Measurements from ENCODE around the gene HEPN1.

HEPN1 gene

GRCh38 chr11:124934862-124935547 lies 16.0 kb downstream of the HEPN1 start:
- DNase-seq (ENCODE audit: insufficient read length, low spot score) (no peak), FAIRE-seq (no peak)
- no peak for TF ChIP-seq CTCF (IDR thresholded peaks at IDR 0.05; ENCODE audit: insufficient read depth, missing control alignments)

- FAIRE-seq (no peak), DNase-seq (ENCODE audit: insufficient read length, low spot score) (no peak)
- no peak for TF ChIP-seq CTCF (IDR thresholded peaks at IDR 0.05; ENCODE audit: insufficient read depth, missing control alignments)
Observed at GRCh38 chr11:124935548-124936514, 16.8 kb downstream of the HEPN1 start, which contains the start of gene HEPACAM. HEPACAM (minus strand) TSS chr11:124936047; CDS start chr11:124936006, 41 bp downstream.

- no peak for TF ChIP-seq CTCF (IDR thresholded peaks at IDR 0.05; ENCODE audit: insufficient read depth, missing control alignments)
- DNase-seq (ENCODE audit: insufficient read length, low spot score), result no peak
- no peak for FAIRE-seq
Observed at GRCh38 chr11:124937336-124937935, 18.4 kb downstream of the HEPN1 start.

GRCh38 chr11:124938206-124938765 lies 19.2 kb downstream of the HEPN1 start:
- no peak for FAIRE-seq
- TF ChIP-seq CTCF (IDR thresholded peaks at IDR 0.05; ENCODE audit: insufficient read depth, missing control alignments), result no peak
- no peak for DNase-seq (ENCODE audit: insufficient read length, low spot score)

GRCh38 chr11:124938970-124939369 lies 19.9 kb downstream of the HEPN1 start:
- FAIRE-seq, result no peak
- TF ChIP-seq CTCF (IDR thresholded peaks at IDR 0.05; ENCODE audit: insufficient read depth, missing control alignments), result no peak

GRCh38 chr11:124941703-124942102 lies 22.7 kb downstream of the HEPN1 start:
- no peak for FAIRE-seq
- TF ChIP-seq CTCF (IDR thresholded peaks at IDR 0.05; ENCODE audit: insufficient read depth, missing control alignments), result no peak

More at GRCh38 chr11:124938970-124939369, 19.9 kb downstream of the HEPN1 start:
- no peak for DNase-seq (ENCODE audit: insufficient read length, low spot score)

More at GRCh38 chr11:124941703-124942102, 22.7 kb downstream of the HEPN1 start:
- no peak for DNase-seq (ENCODE audit: insufficient read length, low spot score)

All from D721Med (cell line).